A549 treated with CORT108297 at 1 μM for 4 hours (cell line): ENCODE measurements around the gene MS4A18. TPM values are rescaled to one million over a fixed set of nuclear protein-coding genes. Genes with fewer than 3 reads are reported as not detected.

Source experiments
- total RNA-seq: library from RNA; stranded (reverse); fragments of 200-300 nt; extraction: Qiagen RNA extraction; gene quantifications from 5 replicates; pipeline ENCODE4 v1.2.3, GENCODE V29; 2022

The MS4A18 gene
- not detected in 5 replicates for total RNA-seq

GRCh38 chr11:60724420-60724819 lies at the start of gene MS4A18:
TSS of gene MS4A18 (plus strand) at chr11:60724720.

GRCh38 chr11:60699284-60699691 lies 25.2 kb upstream of the MS4A18 start, which contains the start of gene MS4A8:
TSS of gene MS4A8 (plus strand) at chr11:60699612. CDS start at chr11:60700861, 1,249 bp downstream.

GRCh38 chr11:60756307-60757032 lies 31.9 kb downstream of the MS4A18 start, which contains the start of gene MS4A15:
TSS of gene MS4A15 (plus strand) at chr11:60756867. CDS start at chr11:60763734, 6,867 bp downstream.

GRCh38 chr11:60785136-60785535 lies 60.6 kb downstream of the MS4A18 start, which contains the start of gene MS4A10:
TSS of gene MS4A10 (plus strand) at chr11:60785333. CDS start at chr11:60790336, 5,003 bp downstream.

Other genes starting within 250 kb of the MS4A18 start
- not detected in 5 replicates for gene MS4A12, start 231.9 kb upstream of the MS4A18 start, total RNA-seq
- not detected in 5 replicates for gene MS4A13, start 209.3 kb upstream of the MS4A18 start, total RNA-seq
- gene MS4A8, start 25.1 kb upstream of the MS4A18 start, total RNA-seq: not detected in 5 replicates
- not detected in 5 replicates for gene MS4A15, start 32.1 kb downstream of the MS4A18 start, total RNA-seq
- gene MS4A10, start 60.6 kb downstream of the MS4A18 start, total RNA-seq: not detected in 5 replicates
- 86.0 to 111 TPM (median 97.8 TPM) in 5 replicates for gene CCDC86, start 117.4 kb downstream of the MS4A18 start, total RNA-seq
- gene PTGDR2, start 131.2 kb downstream of the MS4A18 start, total RNA-seq: 0.06 to 0.08 TPM (median 0.07 TPM) in 4 of 5 replicates, not detected in the other
- gene ZP1, start 142.8 kb downstream of the MS4A18 start, total RNA-seq: 0.09 to 0.19 TPM (median 0.12 TPM) in 5 replicates
- gene PRPF19, start 181.9 kb downstream of the MS4A18 start, total RNA-seq: 162 to 194 TPM (median 189 TPM) in 5 replicates
- 98.8 to 134 TPM (median 126 TPM) in 5 replicates for gene TMEM109, start 189.4 kb downstream of the MS4A18 start, total RNA-seq
- 110 to 179 TPM (median 170 TPM) in 5 replicates for gene TMEM132A, start 199.7 kb downstream of the MS4A18 start, total RNA-seq
- gene SLC15A3, start 227.5 kb downstream of the MS4A18 start, total RNA-seq: not detected in 5 replicates
- gene CD6, start 247.0 kb downstream of the MS4A18 start, total RNA-seq: 0.07 to 0.20 TPM (median 0.15 TPM) in 5 replicates